GM06990 (cell line): ENCODE data around the gene PIEZO1.

Source experiments
- DNase-seq: peaks from one replicate; pipeline ENCODE4 v3.0.0-alpha.2; 2011; ENCODE audit not compliant: insufficient read length; ENCODE audit errors: extremely low read depth
- H3K27me3 ChIP-seq: replicated peaks from 2 replicates; pipeline ENCODE4 v1.6.0; 2011; ENCODE audit warnings: low read length; ENCODE audit not compliant: control insufficient read depth, insufficient read depth
- H3K36me3 ChIP-seq: 2 replicates; pipeline ENCODE4 v1.5.1; 2011; ENCODE audit warnings: low read length; ENCODE audit not compliant: control insufficient read depth, insufficient read depth
- H3K4me3 ChIP-seq: replicated peaks from 2 replicates; pipeline ENCODE4 v1.5.1; 2011; ENCODE audit warnings: low read depth, mild to moderate bottlenecking, control low read depth, low read length
- TF ChIP-seq, protein P1 (sequence below): IDR thresholded peaks from 2 replicates; pipeline ENCODE4 v1.5.1; 2011; ENCODE audit warnings: low read length, control low read depth, mild to moderate bottlenecking, inconsistent platforms; ENCODE audit not compliant: insufficient read depth, poor library complexity, severe bottlenecking

Gene PIEZO1

DNA sequence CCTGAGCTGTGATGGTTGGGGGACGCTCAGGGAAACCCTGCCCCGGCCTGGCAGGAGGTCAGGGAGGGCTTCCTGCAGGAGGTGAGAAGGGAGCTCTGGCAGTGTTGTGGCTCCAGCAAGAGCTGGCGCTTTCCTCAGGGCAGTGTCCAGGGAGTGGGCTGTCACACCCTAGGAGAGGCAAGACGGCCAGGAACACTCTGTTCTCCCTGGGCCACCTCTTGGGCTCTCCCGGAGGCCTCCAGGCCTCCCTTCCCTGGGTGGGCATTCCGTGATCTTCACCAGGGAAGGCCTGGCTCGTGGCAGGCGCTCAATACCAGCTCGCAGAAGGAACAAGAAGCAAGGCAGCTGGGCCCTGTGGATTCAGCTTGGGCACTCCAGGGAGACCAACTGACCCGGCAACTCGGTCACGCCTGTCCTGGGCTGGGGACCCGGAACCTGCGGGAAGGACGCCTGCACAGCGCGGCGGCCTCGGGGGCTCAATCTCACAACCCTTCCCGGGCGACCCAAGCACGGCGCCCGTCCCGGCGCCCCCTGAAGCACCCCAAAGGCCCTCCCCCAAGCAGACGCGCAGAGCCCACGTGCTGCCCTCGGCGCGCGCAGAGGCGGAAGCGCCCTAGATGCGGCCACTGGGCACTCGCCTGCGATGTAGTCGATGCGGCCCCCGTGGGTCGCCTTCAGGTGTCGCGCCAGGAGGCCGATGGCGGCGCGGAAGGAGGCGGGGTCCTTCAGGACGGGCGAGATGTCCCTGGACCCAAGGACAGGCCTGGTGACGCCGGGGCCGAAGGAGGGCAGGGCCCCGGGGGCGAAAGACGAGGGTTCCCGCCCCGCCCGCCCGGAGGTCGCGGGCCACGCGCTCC, 26.1 kb upstream of the PIEZO1 start:
- H3K4me3 ChIP-seq = peak overlapping the region; percentile 88
- TF ChIP-seq, protein P1, sequence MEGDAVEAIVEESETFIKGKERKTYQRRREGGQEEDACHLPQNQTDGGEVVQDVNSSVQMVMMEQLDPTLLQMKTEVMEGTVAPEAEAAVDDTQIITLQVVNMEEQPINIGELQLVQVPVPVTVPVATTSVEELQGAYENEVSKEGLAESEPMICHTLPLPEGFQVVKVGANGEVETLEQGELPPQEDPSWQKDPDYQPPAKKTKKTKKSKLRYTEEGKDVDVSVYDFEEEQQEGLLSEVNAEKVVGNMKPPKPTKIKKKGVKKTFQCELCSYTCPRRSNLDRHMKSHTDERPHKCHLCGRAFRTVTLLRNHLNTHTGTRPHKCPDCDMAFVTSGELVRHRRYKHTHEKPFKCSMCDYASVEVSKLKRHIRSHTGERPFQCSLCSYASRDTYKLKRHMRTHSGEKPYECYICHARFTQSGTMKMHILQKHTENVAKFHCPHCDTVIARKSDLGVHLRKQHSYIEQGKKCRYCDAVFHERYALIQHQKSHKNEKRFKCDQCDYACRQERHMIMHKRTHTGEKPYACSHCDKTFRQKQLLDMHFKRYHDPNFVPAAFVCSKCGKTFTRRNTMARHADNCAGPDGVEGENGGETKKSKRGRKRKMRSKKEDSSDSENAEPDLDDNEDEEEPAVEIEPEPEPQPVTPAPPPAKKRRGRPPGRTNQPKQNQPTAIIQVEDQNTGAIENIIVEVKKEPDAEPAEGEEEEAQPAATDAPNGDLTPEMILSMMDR = no peak
- peak; percentile 88 for DNase-seq
- H3K27me3 ChIP-seq = no peaks in the 10 kb centered on the region
- peaks cover 31% of the 10 kb centered on the region for H3K36me3 ChIP-seq

DNA sequence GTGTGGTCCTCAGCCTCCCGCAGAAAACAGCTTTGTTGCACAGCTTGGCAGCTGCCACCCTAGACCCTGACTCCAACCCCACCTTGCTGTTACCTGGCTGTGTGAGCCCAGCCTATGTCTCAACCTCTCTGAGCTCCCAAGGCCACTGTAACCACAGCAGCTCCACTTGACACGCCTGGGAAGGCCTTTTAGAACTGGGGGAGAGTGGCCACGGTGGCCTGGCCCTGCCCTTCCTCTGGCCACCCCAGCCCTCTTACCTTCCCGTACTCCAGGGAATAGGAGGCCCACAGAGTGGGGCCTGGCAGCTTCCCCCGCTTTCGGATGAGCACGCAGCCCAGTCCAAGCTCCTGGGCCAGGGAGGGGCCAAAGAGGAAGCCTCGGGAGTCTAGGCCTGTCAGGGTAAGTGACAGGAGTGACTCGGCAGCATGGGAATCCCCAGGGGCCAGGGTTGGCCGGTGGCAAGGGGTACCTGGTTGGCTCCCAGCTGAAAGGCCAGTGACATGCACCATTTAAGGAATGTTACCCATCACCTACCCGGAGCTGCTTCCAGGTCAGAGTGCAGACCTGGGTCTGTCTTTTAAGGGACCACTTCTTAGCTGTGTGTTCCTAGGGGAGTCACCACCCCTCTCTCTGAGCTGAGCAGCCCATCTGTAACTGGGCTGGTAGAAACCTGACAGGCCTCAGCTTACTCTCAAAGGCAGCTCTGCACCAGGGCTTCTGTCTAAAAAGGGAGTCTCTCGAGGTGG, 25.3 kb upstream of the PIEZO1 start:
- H3K36me3 ChIP-seq = peaks cover 37% of the 10 kb centered on the region
- DNase-seq = peak; percentile 61
- no peaks in the 10 kb centered on the region for H3K27me3 ChIP-seq
- H3K4me3 ChIP-seq = peak overlapping the region; percentile 88
- TF ChIP-seq, protein P1 = no peak

DNA sequence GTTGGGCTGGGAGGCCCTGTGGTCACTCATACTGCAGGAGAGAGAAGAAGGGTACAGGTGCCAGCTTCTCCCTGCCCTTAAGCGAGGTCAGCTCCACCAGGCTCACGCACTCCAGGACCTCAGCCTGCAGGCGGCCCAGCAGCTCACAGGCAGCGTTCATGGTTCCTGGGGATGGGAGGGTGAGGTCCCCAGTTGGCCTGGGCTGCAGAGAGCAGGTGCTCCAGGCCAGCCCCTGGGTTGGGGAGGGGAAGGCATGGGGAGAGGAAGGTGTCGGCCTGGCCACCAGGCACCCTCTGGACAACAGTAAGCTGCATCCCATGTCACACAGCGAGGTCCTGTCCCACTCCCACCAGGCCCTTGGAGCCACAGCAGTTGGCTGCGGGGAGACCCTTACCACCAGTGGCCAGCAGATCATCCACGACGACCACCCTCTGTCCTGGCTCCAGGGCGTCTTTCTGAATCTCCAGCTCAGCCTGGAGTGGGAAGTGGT, 24.7 kb upstream of the PIEZO1 start:
- peak overlapping the region; percentile 88 for H3K4me3 ChIP-seq
- DNase-seq = no peak
- TF ChIP-seq, protein P1 = no peak
- H3K36me3 ChIP-seq = peaks cover 38% of the 10 kb centered on the region
- H3K27me3 ChIP-seq = no peaks in the 10 kb centered on the region

DNA sequence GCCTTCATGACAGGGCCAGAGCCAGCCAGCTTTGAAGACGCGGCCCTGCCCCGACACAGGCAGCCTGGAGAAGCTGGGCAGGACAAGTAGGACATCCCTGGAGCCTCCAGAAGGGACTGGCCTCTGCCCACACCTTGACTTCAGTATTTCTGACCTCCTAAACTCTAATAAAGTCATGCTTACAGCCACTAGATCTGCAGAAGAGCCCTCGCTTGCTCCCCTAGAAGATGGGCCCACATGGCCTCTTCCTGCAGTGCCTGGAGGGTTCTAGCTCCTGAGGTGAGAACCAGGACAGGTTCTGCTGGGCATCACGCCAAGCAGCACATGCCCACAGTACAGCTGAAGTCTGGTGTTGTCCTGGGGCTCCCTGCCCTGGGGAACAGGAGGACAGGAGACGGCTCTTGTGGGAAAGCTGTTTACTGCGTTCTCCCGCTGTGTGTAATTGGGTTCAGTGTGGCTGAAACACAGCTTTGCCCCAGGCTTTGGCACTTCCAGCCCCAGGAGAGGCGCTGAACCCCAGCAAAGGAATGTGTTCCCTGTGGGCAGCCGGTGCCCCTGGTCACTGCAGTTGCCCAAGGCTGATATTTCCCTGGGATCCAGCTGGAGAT, 24.2 kb upstream of the PIEZO1 start:
- Histone ChIP-seq H3K27me3 (no peaks in the 10 kb centered on the region), H3K4me3 (no peak overlapping the region), H3K36me3 (peaks cover 38% of the 10 kb centered on the region)
- DNase-seq = no peak
- TF ChIP-seq, protein P1 = no peak

DNA sequence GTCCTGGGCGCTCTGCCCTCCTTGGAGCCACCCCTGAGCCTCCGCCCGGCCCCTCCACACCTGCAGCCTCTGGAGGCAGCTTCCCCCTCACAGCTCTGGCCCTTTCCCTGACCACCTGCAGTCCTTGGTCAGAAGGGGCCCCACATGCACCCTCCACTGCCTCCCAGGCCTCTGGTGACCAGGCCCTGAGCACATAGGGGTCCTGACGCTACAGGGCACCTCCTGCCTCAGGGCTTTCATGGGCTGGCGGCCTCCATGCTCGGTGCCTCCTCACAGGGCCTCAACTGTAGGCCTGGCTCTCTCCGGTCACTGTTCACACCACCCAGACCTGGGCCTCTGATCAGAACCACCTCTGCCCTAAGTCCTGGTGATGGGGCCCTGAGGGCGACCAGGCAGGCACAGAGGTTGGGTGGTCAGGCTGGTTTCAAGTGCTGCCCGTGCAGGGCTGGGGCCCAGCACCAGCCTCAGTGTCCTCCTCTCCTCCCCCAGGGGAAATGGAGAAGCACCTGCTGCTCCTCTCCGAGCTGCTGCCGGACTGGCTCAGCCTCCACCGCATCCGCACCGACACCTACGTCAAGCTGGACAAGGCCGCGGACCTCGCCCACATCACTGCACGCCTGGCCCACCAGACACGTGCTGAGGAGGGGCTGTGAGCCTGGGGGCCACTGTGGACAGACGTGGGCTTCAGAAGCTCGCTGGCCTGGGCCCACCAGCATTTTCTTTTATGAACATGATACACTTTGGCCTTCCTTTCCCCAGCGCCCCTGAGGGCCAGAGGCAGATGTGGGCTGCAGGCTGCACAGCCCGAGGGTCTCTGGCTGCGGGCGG, 22.8 kb upstream of the PIEZO1 start:
- no peak for DNase-seq
- Histone ChIP-seq H3K4me3 (no peak overlapping the region), H3K36me3 (peaks cover 38% of the 10 kb centered on the region), H3K27me3 (no peaks in the 10 kb centered on the region)
- TF ChIP-seq, protein P1 = no peak
